Fibroblast of skin of back (primary cell): ENCODE results near the gene TNS4.

Experiments
- DNase-seq: peaks from one replicate; pipeline ENCODE4 v3.0.0-alpha.2; 2013

TNS4 gene

GRCh38 chr17:40470932-40471828 is 30.2 kb downstream of the TNS4 start:
- DNase-seq: peak; percentile 76

DNA sequence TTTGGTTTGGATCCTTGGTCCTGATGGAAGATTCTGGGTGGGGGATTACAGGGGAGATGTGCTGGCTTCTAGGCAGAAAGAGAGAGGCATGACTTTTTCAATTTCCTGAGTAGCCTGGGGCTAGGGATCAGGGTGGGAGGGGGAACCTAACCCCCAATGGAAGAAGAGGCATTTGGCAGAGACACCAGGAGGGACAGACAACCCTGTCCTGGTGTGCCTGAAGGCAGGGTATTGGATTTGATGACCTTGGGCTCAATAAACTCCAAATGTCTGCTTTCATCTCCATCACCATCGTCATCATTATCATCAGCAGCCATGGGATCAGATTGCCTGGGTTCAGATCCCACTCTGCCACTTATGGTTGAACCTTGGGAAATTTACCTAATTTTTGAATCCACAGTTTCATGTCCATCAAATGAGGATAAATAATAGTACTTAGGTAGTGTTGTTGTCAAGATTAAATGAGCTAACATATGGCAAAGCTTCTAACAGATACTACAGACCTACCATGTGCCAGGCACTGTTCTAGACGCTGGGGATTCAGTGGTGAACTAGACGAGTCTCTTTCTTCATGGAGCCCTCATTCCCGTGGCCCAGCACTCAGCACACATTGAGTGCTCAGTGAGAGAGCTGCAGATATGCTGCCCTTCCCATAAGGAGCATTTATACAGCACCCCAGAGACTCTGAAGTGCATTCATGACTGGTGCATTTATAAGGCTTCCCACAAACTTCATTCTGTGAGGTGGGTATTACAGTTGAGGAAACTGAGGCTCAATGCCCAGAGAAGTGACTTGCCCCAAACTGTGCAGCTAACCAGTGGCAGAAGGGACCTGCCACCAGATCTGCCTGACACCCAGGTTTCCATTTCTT is 31.4 kb downstream of the TNS4 start:
- DNase-seq: no peak

DNA sequence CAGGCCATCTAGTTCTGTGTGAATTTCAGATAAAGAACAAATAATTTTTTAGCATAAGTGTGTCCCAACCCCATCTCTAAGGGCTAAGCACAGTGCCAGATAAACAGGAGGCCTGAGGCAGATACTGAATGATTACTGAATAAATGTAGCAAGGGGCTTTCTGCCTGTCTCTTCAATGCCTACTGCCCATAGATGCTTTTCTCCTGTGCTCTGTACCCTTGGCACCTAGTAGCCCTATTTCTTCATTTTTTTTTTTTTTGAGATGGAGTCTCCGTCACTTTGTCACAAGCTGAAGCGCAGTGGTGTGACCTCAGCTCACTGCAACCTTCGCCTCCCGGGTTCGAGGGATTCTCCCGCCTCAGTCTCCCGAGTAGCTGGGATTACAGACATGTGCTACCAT is 32.9 kb downstream of the TNS4 start:
- no peak for DNase-seq

DNA sequence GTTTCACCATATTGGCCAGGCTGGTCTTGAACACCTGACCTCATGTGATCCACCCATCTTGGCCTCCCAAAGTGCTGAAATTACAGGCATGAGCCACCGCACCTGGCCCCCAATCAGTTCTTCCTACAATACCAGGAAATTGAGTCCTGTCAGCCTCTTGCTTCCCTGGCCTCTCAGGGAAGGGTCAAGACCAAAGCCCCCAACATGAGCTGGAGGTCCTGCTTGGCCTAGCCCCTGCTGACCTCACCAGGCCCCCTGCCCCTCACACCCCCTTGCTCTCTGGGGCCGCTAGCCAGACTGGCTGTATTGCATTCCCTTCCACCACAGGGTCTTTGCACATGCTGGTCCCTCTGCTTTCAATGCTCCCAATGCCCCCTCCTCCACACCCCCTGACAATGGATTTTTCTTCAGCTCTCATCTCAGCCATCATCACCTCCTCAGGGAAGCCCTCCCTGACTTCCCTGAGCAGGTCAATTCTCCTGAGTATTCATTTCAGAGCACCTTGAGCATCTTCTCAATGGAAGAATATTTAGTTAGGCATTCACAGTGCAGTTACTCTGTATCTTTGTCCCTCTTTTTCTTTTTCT is 34.0 kb downstream of the TNS4 start:
- no peak for DNase-seq

GRCh38 chr17:40466298-40466971 is 35.0 kb downstream of the TNS4 start:
- no peak for DNase-seq

- no peak for DNase-seq
These were observed 37.0 kb downstream of the TNS4 start for GRCh38 chr17:40464392-40464855.

GRCh38 chr17:40463122-40463550 is 38.3 kb downstream of the TNS4 start:
- DNase-seq: no peak

DNA sequence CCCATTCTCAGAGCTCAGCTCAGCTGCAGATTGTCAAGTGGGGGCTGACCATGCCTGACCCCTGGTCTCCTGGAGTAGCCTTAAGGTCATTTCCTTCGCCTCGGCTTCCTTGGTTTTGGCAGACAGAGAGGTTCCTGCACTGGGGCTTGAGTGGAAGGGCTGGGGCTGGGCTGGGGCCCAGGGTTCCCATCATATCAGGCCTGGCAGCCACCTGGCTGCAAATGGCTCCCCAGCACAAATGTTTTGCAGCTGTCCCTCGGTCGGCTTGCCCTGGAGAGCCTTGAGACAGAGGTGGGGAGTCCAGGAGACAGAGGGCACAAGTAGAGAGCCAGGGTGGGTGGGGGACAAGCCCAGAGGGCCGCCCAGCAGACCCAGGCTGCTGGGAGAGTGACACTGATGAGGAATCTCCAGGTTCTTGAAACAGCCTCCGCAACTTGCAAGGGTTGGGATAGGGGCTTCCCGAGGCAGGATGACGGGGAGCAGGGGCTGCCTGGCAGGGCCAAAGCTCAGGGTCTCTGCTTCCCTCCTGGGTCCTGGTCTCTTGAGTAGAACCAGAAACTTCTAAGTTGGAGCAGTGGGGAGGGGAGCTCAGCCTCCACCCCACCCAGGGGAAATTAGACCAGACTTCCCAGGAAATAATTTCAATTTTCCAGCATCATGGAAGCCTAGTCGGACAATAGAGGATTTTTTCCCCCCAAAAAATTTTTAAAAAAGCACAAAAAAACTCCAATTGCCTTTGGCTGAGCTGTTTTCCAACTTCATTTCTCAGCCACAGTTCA is 38.9 kb downstream of the TNS4 start:
- DNase-seq: no peak

GRCh38 chr17:40461732-40462342 is 39.6 kb downstream of the TNS4 start:
- DNase-seq: peak; percentile 45

DNA sequence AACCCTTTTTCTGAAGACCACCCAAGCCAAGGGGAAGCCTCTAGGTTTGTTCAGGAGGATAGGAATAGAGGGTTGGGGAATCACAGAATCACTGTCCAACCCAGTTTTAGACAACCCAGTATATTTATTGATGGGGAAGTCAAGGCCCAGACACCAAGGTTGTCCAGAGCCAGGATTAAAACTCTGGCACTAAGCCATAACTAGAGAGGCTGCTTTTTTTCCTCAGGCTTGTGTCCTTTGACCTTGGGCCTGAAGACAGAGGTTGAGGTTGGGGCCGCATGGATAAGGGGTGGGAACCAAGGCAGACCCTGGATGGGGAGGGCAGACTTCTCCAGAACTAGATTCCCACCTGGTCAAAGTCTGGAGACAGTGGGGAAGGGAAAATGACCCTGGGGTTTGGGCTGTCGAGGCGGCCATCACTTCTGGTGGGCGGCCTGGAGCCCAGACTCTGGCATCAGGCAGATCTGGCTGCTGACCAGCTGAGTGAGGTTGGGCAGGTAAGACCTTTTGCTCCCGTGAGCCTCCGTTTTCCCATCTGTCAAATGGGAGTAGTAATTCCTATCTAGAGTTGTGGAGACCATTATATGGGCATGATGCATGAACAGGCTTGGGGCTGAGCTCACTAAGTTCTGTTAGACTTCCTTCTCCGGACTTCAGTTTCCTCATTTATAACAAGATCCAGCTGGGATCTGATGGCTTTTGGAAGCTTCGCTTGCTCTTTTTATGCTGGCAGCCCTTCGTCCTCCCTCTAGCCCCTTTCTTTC is 40.3 kb downstream of the TNS4 start:
- no peak for DNase-seq

DNA sequence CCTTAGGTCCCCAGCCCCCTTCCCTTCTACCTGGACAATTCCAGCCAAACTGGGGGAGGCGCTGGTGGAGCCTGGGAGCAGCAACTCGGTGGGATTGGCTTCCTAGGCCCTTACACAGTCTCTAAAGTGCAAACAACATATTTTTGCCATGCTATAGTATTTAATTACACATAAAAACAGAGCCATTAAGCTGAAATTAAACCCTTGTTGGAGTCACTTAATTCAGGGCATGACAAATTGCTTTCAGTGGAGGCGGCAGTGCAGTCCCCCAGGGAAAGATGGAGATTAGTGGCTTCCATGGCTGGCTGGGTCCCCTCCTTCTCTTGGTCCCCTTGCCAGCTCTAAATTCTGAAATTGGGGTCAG is 40.8 kb downstream of the TNS4 start:
- no peak for DNase-seq

DNA sequence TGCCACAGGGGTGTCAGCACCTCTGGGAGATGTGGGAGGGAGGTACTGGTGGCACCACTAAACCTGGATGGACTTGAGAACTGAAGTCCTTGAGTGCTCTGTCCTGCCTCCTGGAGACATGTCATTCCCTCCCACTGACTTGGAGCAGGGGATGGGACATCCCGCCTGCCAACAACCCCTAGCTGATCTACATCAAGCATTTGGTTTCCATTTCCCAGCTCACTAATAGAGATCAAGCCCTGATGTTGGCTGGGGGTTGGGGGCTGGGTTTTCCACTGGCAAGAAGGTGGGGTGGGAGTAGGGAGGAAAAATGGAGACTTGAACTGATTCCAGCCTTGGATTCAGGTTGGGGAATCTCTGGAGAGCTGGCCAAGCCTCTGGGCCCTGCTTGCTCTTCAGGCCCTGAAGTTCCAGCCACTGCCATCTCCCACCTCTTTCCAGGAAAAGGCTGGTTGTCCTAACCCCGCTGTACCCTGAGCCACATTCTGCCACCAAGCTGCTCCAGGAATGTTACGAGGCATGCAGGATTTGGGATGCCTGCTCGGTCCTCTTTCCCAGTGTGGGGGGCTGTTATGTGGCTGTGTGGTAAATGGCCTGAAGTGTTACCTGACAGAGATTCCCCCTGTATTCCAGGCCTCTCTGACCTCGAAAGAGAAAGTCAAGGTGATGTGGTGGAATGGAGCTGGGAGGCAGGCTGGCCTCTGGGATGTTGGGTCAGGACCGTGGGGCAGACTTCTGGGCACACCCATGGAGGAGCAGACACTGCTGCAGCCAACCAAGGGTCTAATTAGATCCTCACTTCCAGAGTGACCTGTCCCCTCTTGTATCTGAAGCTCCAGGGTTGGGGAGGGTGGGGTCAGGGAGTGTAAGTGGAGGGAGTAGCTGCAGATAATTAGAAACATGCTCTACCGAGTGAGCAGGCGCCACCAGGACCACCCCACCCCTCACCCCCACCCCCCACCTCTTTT is 41.5 kb downstream of the TNS4 start:
- no peak for DNase-seq

DNA sequence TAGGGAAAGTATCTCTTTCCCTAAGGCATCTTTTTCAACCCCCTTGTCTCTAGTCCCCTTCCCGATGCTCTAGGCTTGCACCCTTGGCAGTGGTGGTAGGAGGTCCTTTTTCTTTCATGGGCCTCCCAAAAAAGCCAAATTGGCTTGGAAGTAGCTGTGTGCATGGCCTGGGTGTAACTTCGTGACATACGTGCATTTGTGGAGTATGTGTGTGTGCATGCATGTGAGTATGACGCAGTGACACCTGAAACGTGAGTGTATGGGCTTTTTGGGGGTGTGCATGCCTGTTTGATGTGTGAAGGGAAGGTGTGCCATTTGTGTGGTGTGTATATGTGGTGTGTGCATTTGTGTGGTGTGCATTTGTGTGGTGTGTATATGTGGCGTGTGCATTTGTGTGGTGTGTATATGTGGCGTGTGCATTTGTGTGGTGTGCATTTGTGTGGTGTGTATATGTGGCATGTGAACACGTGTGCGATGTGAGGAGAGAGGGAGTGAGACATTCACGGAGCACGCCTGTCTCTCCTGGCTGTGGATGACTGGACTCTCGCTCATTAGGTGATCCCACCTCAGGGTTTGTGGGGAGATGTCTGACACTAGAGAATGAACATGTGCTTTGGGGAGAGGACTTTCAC is 42.5 kb downstream of the TNS4 start:
- no peak for DNase-seq

DNA sequence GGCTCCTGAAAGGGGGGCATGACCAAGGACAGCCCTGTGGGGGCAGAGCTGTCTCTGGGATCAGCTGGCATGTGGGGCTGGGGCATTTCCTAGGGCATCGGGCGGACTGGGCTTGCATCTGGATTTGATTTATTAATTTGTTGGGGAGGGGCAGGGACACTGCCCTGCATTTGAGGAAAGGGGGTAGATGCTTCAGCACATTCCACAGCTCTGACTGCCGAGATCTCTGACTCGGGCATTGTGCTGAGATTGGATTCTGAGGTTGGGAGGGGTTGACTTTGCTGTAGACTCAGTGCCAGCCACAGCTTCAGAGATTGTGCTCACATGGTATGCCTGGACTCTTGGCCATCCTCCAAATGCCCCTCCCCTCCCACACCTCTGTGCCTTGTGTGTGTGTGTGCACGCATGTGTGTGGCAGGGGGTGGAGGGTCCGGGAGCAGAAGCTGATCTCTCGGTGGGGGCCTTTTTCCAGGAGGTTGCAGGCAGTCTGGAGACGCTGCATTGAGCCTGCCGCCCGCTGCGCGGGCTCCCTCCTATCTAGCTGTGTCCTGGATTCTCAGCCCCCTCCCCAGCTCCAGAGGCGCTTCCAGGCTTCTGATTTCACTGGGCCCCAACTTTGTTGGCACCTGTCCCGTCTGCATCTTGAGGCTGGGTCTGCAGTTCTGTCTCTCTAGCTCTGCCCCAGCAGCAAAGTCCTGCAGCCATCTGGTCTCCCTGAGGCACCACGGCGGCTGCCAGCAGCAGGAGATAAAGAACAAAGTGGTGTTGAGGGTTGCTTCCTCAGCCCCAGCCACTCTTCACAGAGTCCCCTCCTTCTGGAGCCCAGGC is 43.2 kb downstream of the TNS4 start:
- DNase-seq: peak; percentile 96

DNA sequence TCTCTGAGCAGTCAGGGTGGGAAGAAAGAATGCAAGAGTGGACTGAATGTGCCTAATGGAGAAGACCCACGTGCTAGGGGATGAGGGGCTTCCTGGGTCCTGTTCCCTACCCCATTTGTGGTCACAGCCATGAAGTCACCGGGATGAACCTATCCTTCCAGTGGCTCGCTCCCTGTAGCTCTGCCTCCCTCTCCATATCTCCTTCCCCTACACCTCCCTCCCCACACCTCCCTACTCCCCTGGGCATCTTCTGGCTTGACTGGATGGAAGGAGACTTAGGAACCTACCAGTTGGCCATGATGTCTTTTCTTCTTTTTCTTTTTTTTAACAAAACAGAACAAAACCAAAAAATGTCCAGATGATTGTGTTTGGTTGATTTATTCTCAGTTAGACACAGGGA is 44.1 kb downstream of the TNS4 start:
- DNase-seq: no peak

GRCh38 chr17:40456396-40456951 is 44.9 kb downstream of the TNS4 start:
- no peak for DNase-seq

DNA sequence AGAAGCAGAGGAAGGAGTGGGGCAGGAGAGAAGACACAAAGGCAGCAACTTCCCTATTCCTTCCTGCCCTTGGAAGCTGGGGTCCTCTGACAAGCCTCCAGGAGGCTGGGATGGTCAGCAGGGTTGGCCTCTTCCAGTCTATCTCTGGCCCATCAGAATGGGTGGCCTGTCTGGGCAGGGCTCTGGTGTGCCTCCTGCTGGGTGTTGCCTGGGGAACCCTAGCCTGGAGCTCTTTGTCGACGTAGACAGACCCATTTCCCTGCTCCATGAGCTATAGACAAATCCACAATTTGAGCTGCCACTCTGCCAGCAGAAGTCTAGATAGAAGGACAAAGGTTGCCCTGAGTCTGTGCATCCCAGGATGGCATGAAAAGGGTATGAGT is 46.8 kb downstream of the TNS4 start:
- no peak for DNase-seq
